OCI-LY3 (cell line): ENCODE measurements around the gene ANO8.

Experiments
- EZH2phosphoT487 ChIP-seq: fragments of 200-600 bp; shearing (Covaris generic); IDR thresholded peaks from 2 replicates; pipeline ENCODE4 v1.6.1; 2018; ENCODE audit warnings: antibody characterized with exemption, mixed run types, low read depth
- TF ChIP-seq, protein P1 (sequence below): fragments of 200-600, 300-600 bp; sonication (generic); IDR thresholded peaks from 2 replicates; pipeline ENCODE4 v1.5.1; 2014; ENCODE audit warnings: antibody characterized with exemption, low read length, low read depth

DNA sequence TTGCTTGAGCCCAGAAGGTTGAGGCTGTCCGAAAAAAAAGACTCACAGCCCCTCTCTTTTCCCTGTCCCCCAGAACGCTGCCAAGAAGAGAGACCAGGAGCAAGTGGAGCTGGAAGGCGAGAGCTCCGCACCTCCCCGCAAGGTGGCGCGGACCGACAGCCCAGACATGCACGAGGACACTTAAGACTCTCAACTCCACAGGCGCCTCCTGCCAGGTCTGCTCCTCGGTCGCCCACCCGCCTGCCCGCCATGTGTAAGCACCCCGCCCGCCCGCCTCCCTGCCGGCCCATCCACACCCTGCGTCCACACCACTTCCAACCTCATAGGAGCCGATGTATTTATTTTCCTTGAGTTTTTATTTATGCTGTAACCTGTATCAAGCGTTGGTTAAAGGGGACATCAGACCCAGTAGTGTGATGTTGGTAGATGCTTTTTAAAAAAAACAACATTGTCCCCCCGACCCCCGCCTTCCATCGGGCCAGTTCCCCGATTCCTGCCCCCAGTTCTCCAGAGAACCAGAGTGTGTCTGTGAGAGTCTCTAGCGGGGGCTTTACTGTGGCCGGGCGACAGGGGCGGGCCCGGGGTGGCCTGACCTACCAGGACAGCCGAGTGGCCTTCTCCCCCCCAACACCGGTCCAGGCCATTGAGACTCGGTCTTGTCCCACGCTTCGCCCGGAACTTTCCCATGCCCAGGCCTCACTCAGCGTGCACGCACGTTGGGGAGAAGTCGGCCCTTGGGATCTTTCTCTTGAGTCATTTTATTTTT, 15.0 kb downstream of the ANO8 start:
- TF ChIP-seq, protein P1, sequence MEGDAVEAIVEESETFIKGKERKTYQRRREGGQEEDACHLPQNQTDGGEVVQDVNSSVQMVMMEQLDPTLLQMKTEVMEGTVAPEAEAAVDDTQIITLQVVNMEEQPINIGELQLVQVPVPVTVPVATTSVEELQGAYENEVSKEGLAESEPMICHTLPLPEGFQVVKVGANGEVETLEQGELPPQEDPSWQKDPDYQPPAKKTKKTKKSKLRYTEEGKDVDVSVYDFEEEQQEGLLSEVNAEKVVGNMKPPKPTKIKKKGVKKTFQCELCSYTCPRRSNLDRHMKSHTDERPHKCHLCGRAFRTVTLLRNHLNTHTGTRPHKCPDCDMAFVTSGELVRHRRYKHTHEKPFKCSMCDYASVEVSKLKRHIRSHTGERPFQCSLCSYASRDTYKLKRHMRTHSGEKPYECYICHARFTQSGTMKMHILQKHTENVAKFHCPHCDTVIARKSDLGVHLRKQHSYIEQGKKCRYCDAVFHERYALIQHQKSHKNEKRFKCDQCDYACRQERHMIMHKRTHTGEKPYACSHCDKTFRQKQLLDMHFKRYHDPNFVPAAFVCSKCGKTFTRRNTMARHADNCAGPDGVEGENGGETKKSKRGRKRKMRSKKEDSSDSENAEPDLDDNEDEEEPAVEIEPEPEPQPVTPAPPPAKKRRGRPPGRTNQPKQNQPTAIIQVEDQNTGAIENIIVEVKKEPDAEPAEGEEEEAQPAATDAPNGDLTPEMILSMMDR = no peak
- TF ChIP-seq EZH2phosphoT487 = no peak
